Keratinocyte (primary cell): ENCODE results near the gene CBX8. TPM values are rescaled to one million over a fixed set of nuclear protein-coding genes. Genes with fewer than 3 reads are reported as not detected.

ENCODE experiments used
- DNase-seq: peaks from one replicate; pipeline ENCODE4 v3.0.0-alpha.2; 2011; ENCODE audit warnings: low read depth, missing footprints, low spot score
- FAIRE-seq: peaks from 2 replicates; lab custom pipeline; 2011; peaks lifted over from hg19 to GRCh38; lab: Jason Lieb, UNC
- H2AFZ ChIP-seq: 2 replicates; pipeline ENCODE4 v1.6.0; 2012; ENCODE audit warnings: low read length, control low read depth, inconsistent platforms; ENCODE audit not compliant: control insufficient read depth
- H3K27ac ChIP-seq: 2 replicates; pipeline ENCODE4 v1.5.1; 2011; ENCODE audit warnings: low read length; ENCODE audit not compliant: control insufficient read depth, insufficient read depth
- H3K27me3 ChIP-seq: 3 replicates; pipeline ENCODE4 v1.6.0; 2011; ENCODE audit warnings: low read length; ENCODE audit not compliant: control insufficient read depth, insufficient read depth; ENCODE audit errors: extremely low read depth
- H3K36me3 ChIP-seq, 2 experiments: 2 replicates in 1 of 2; 3 replicates in 1 of 2; pipeline ENCODE4 v1.5.1; 2011; ENCODE audit warnings: low read length in 2 of 2, mild to moderate bottlenecking in 1 of 2; ENCODE audit not compliant: control insufficient read depth in 2 of 2, insufficient read depth in 2 of 2; ENCODE audit errors: extremely low read depth in 1 of 2
- H3K4me1 ChIP-seq: 3 replicates; pipeline ENCODE4 v1.5.1; 2011; ENCODE audit warnings: low read length; ENCODE audit not compliant: control insufficient read depth, insufficient read depth; ENCODE audit errors: extremely low read depth
- H3K4me2 ChIP-seq: 3 replicates; pipeline ENCODE4 v1.6.0; 2011; ENCODE audit warnings: low read depth, low read length; ENCODE audit not compliant: control insufficient read depth, insufficient read depth; ENCODE audit errors: extremely low read depth
- H3K4me3 ChIP-seq, 3 experiments: fragments of 200-600 bp in 1 of 3; sonication (generic) in 1 of 3; 2 replicates in 2 of 3; 3 replicates in 1 of 3; pipeline ENCODE4 v1.5.1; 2011 to 2016; ENCODE audit warnings: low read length in 3 of 3, mild to moderate bottlenecking in 3 of 3, control low read depth in 2 of 3, inconsistent platforms in 1 of 3, low read depth in 1 of 3, mixed read lengths in 1 of 3, mixed run types in 1 of 3, moderate library complexity in 1 of 3; ENCODE audit not compliant: control insufficient read depth in 2 of 3, insufficient read depth in 2 of 3; ENCODE audit errors: extremely low read depth in 1 of 3
- H3K79me2 ChIP-seq: 2 replicates; pipeline ENCODE4 v1.6.0; 2012; ENCODE audit warnings: low read length; ENCODE audit not compliant: control insufficient read depth, insufficient read depth
- H3K9ac ChIP-seq: 3 replicates; pipeline ENCODE4 v1.6.0; 2011; ENCODE audit warnings: low read length; ENCODE audit not compliant: control insufficient read depth, insufficient read depth; ENCODE audit errors: extremely low read depth
- H3K9me1 ChIP-seq: 3 replicates; pipeline ENCODE4 v1.6.0; 2011; ENCODE audit warnings: low read length; ENCODE audit not compliant: control insufficient read depth, insufficient read depth; ENCODE audit errors: extremely low read depth
- H3K9me3 ChIP-seq: 2 replicates; pipeline ENCODE4 v1.5.1; 2012; ENCODE audit warnings: low read depth, low read length; ENCODE audit not compliant: control insufficient read depth
- H4K20me1 ChIP-seq: 3 replicates; pipeline ENCODE4 v1.6.0; 2011; ENCODE audit warnings: low read length; ENCODE audit not compliant: control insufficient read depth, insufficient read depth; ENCODE audit errors: extremely low read depth
- CTCF ChIP-seq, 3 experiments: IDR thresholded peaks in 1 of 3; conservative IDR thresholded peaks in 1 of 3; optimal IDR thresholded peaks in 1 of 3; 2 replicates in 2 of 3; 3 replicates in 1 of 3; pipeline versions ENCODE3 to v1.5.1; 2011; ENCODE audit warnings: low read length in 3 of 3, mild to moderate bottlenecking in 3 of 3, moderate library complexity in 2 of 3, control low read depth in 1 of 3, inconsistent platforms in 1 of 3; ENCODE audit not compliant: insufficient read depth in 2 of 3; ENCODE audit errors: extremely low read depth in 1 of 3
- EZH2 ChIP-seq: IDR thresholded peaks from one replicate; pipeline ENCODE4 v1.6.1; 2012; ENCODE audit warnings: inconsistent platforms, mild to moderate bottlenecking, low read length, moderate library complexity
- dilution Hi-C: fragments of 300-500 bp; cut with MboI; formaldehyde crosslinking; loops from one replicate; pipeline ENCODE4 v1.7.0; 2020; ENCODE audit warnings: low sequenced_read_pairs; ENCODE audit not compliant: extremely low pct_ligation_motif_present
- polyA plus RNA-seq, 5 experiments: library from polyadenylated mRNA; depleted of rRNA in 3 of 5; stranded (reverse) in 3 of 5; stranded (forward) in 1 of 5; unstranded in 1 of 5; fragments of >200 nt; gene quantifications; 1 replicate in 1 of 5; 2 replicates in 3 of 5; 3 replicates in 1 of 5; pipeline versions ENCODE4 v1.2.1 to v1.2.3, GENCODE V29; 2011 to 2012; ENCODE audit warnings: missing spikeins in 2 of 5, low read depth in 1 of 5, low replicate concordance in 1 of 5

The CBX8 gene
- polyA plus RNA-seq, 1 donor (not counting 4 experiments of a cell fraction or from before 2014, with no cell fraction given), result 0.49 TPM

GRCh38 chr17:79832218-79833109, 35.6 kb upstream of the CBX8 start:
- H2AFZ ChIP-seq, result no peak overlapping the region
- H3K27ac ChIP-seq, result no peak overlapping the region
- H4K20me1 ChIP-seq, result peaks cover 5% of the 10 kb centered on the region
- H3K4me3 ChIP-seq, result no peak overlapping the region
- H3K36me3 ChIP-seq, result peaks cover 0 to 6% of the 10 kb centered on the region in 2 experiments
- H3K9me3 ChIP-seq, result no peaks in the 10 kb centered on the region
- no peaks in the 10 kb centered on the region for H3K27me3 ChIP-seq
- peaks cover 1% of the 10 kb centered on the region for H3K79me2 ChIP-seq
- H3K4me1 ChIP-seq, result peaks cover 15% of the 10 kb centered on the region
- H3K4me2 ChIP-seq, result no peak overlapping the region
- DNase-seq (no peak), FAIRE-seq (no peak)
- TF ChIP-seq EZH2, result no peak
- no peak for TF ChIP-seq CTCF (optimal IDR thresholded peaks at IDR 0.05 in 1 of 3, IDR thresholded peaks at IDR 0.05 in 1 of 3, conservative IDR thresholded peaks at IDR 0.05 in 1 of 3; ENCODE audit: extremely low read depth in 1 of 3, insufficient read depth in 2 of 3, low read length in 3 of 3)
- H3K9ac ChIP-seq, result no peak overlapping the region
- dilution Hi-C loops, result no loop called here
- H3K9me1 ChIP-seq, result no peaks in the 10 kb centered on the region

- Histone ChIP-seq H3K9me3 (no peaks in the 10 kb centered on the region), H3K4me2 (no peak overlapping the region), H3K9ac (no peak overlapping the region), H3K79me2 (no peaks in the 10 kb centered on the region), H2AFZ (no peak overlapping the region), H3K4me3 (no peak overlapping the region), H3K27ac (no peak overlapping the region), H4K20me1 (peaks cover 5% of the 10 kb centered on the region), H3K36me3 (peaks cover 0 to 6% of the 10 kb centered on the region in 2 experiments), H3K9me1 (no peaks in the 10 kb centered on the region), H3K4me1 (peaks cover 6% of the 10 kb centered on the region), H3K27me3 (no peaks in the 10 kb centered on the region)
- no peak for FAIRE-seq
- DNase-seq, result no peak
- TF ChIP-seq CTCF (optimal IDR thresholded peaks at IDR 0.05 in 1 of 3, IDR thresholded peaks at IDR 0.05 in 1 of 3, conservative IDR thresholded peaks at IDR 0.05 in 1 of 3; ENCODE audit: extremely low read depth in 1 of 3, insufficient read depth in 2 of 3, low read length in 3 of 3) (no peak), EZH2 (no peak)
- dilution Hi-C loops, result no loop called here
Measured at GRCh38 chr17:79831265-79832217, 34.7 kb upstream of the CBX8 start.
